ENCODE data around the gene OAS3.

The OAS3 gene

GRCh38 chr12:112942572-112942971 is 4.3 kb downstream of the OAS3 start:
- DNase-seq (ENCODE audit: low read depth, low spot score), result no peak

GRCh38 chr12:112944024-112944690 is 5.9 kb downstream of the OAS3 start:
- no peak for TF ChIP-seq CTCF (IDR thresholded peaks at IDR 0.05; ENCODE audit: low read depth, low read length)
- no peak overlapping the region for H3K4me3 ChIP-seq (ENCODE audit: low read depth, low read length)
- in situ Hi-C loops (cut with HindIII; ENCODE audit: low sequenced_read_pairs), result no loop called here
- DNase-seq (ENCODE audit: low read depth, low spot score), result no peak

More at GRCh38 chr12:112942572-112942971, 4.3 kb downstream of the OAS3 start:
- in situ Hi-C loops (cut with HindIII; ENCODE audit: low sequenced_read_pairs), result no loop called here
- H3K4me3 ChIP-seq (ENCODE audit: low read depth, low read length), result no peak overlapping the region
- no peak for TF ChIP-seq CTCF (IDR thresholded peaks at IDR 0.05; ENCODE audit: low read depth, low read length)

GRCh38 chr12:112945515-112945914 is 7.2 kb downstream of the OAS3 start:
- no peak for TF ChIP-seq CTCF (IDR thresholded peaks at IDR 0.05; ENCODE audit: low read depth, low read length)
- in situ Hi-C loops (cut with HindIII; ENCODE audit: low sequenced_read_pairs), result no loop called here
- no peak for DNase-seq (ENCODE audit: low read depth, low spot score)
- no peak overlapping the region for H3K4me3 ChIP-seq (ENCODE audit: low read depth, low read length)

- TF ChIP-seq CTCF (IDR thresholded peaks at IDR 0.05; ENCODE audit: low read depth, low read length), result no peak
- no peak overlapping the region for H3K4me3 ChIP-seq (ENCODE audit: low read depth, low read length)
- no peak for DNase-seq (ENCODE audit: low read depth, low spot score)
- in situ Hi-C loops (cut with HindIII; ENCODE audit: low sequenced_read_pairs), result no loop called here
Measured at GRCh38 chr12:112946236-112947000, 8.1 kb downstream of the OAS3 start.

- no peak overlapping the region for H3K4me3 ChIP-seq (ENCODE audit: low read depth, low read length)
- no peak for DNase-seq (ENCODE audit: low read depth, low spot score)
- TF ChIP-seq CTCF (IDR thresholded peaks at IDR 0.05; ENCODE audit: low read depth, low read length), result no peak
- in situ Hi-C loops (cut with HindIII; ENCODE audit: low sequenced_read_pairs), result no loop called here
Measured at GRCh38 chr12:112947314-112947713, 9.0 kb downstream of the OAS3 start.

- DNase-seq (ENCODE audit: low read depth, low spot score), result no peak
- no peak for TF ChIP-seq CTCF (IDR thresholded peaks at IDR 0.05; ENCODE audit: low read depth, low read length)
- in situ Hi-C loops (cut with HindIII; ENCODE audit: low sequenced_read_pairs), result no loop called here
- H3K4me3 ChIP-seq (ENCODE audit: low read depth, low read length), result no peak overlapping the region
Measured at GRCh38 chr12:112947761-112948160, 9.5 kb downstream of the OAS3 start.

Data from astrocyte of the spinal cord (primary cell).